HG03469 (cell line): ENCODE results near the gene CX3CL1.

ENCODE experiments used
- ATAC-seq: cut with Tn5 transposase; IDR thresholded peaks from one replicate; pipeline ENCODE4 v1.9.1; 2021; ENCODE audit warnings: mild to moderate bottlenecking, moderate library complexity, moderate number of reproducible peaks; ENCODE audit not compliant: unreplicated experiment

The CX3CL1 gene

DNA sequence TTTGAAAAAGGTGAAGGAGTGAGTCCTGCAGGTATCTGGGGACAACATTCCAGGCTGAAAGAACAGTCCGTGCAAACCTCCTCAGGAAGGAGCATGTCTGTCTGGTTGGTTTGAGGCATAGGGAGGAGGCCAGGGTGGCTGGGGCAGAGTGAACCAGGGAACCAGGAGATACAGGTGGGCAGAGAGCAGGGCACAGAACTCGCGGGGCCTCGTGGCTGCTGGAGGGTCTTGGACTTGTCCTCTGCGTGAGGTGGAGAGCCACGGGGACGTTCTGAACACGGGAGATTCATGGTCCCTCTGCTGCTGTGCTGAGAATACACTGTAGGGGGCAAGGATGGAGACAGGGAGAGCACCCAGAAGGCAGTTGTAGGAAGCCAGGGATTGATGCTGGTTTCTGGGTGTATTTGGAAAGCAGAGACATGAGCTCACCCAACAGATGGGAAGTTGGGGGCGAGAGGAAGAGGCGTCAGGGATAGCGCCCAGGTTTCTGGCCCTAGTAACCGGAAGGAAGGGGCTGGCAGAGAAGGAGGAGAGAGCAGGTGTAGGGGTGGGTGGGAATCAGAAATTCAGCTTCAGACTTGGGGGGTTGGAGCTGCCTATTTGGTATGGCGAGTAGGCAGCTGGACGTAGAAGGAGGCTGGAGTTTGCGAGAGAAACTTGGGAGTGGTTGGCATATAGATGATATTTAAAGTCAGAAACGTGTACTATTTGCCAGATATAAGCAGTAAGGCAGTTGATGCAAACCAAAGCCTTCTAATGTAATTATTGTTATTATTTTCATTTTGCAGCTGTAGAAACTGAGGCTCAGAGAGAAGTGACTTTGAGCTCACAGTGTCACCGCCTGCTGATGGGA, 31.9 kb downstream of the CX3CL1 start, which contains the start of gene CCL17:
Gene CCL17, plus strand, starts transcription at position 803 of the 853 bp plus-strand sequence. CDS start 9,166 bp downstream, outside the sequence.
- no peak for ATAC-seq

DNA sequence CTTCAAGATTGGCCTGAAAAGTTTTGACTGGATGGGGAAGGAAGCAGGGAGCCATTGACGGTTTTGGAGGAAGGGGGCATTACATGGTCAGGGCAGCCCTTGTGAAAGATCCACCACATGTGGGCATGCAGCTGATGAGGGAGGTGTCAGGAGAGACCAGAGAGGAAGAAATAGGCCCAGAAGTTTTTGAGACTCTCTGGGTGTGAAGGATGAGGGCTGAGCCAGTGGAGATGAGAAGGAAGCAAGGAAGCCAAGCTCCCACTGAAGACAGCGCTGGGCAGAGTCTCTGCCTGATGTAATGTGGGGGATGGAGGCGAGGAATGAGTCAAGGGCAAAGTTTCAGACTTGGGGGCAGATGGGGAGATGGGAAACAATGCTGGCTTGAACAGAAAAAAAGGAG, 32.8 kb downstream of the CX3CL1 start:
- ATAC-seq, result no peak

DNA sequence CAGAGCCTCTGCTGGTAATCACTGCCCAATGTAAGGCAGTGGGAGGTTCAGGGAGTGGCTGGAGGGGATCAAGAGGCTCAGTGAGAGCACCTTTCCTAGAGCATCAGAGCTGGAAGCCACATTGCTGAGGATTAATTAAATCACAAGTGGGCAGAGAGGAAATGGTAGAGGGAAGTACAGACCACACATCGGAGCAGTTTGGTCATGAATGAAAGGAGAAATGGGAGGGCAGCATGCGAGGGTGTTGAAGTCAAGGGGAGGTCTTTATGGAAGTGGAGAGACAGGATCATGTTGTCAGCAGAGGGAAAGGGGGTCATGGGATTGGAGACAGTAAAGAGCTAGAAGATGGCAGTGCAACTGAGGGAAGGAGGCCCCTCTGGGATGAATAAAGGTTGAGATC, 34.6 kb downstream of the CX3CL1 start:
- no peak for ATAC-seq

DNA sequence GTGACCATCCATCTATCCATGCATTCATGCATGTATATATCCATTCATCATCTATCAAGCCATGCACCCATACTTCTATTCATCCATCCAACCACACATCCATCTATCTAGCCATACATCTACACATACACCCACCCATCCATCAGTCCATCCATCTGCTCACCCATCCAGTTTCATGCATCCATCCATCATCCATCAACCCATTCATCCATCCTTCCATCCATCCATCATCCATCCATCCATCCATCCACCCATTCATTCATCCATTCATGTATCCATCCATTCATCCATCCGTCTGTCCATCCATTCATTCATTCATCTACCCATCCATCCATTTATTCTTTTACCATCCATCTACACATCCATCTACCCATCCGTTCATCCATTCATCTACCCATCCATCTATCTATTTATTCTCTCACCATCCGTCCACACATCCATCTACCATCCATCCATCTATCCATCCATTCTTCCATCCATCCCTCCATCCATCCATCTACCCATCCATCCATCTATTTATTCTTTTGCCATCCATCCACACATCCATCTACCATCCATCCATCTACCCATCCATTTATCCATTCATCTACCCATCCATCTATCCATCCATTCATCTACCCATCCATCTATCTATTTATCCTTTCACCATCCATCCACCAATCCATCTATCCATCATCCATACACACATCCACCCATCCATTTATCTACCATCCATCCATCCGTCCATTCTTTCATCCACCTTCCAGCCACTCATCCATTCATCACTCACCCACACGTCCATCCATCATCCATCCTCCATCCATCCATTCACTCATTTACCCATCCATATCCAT, 35.4 kb downstream of the CX3CL1 start:
- ATAC-seq, result no peak

DNA sequence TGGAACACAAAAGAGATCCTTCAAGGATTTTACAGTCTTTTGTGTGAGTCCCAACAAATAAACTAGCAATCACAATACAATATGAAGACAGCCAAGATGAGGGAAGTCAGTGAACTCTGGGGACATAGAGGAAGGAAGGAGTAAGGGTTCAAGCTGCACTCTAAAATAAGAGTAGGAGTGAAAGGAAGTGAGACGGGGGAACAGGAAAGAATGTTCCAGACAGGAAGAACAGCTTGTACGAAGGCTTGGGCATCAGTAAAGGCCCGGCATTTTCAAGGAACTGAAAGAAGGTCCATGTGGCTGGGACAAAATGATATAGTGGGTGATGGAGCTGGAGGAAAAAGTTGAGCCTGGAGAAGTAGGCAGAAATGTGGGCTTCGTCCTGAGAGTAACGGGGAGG, 36.8 kb downstream of the CX3CL1 start:
- no peak for ATAC-seq

DNA sequence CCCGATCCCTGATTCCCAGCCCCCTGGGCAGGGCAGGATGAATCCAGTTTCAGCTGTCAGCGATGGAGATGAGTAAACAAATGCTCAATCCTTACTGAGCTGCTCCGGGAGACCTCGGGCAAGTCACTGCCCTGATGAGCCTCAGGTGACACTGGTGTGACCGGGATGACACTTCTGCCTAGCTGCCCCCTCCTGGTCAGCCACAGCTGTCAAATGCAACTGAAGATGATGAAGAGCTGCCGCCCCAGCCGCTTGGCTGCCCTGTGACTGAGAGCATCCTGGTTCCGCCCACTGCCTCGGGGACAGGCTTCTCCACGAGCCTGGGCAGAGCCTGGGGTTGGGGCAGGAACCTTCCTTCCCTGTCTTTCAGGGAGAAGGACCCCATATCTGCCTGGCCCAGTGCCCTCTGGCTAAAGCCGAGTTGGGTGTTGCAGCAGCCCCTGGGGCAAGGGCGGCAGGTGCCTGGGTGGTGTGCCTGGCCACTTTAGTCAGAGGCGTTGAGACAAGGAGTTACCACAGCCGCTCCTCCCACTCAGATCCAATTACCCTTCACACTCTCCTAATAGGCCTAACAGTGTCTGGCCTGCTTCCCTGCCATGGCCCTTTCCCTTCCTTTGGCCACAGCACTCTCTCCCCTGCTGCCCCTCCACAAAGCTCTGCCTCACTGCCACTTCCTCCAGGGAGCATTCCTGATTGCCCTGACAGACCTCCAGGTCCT, 37.7 kb downstream of the CX3CL1 start:
- no peak for ATAC-seq

DNA sequence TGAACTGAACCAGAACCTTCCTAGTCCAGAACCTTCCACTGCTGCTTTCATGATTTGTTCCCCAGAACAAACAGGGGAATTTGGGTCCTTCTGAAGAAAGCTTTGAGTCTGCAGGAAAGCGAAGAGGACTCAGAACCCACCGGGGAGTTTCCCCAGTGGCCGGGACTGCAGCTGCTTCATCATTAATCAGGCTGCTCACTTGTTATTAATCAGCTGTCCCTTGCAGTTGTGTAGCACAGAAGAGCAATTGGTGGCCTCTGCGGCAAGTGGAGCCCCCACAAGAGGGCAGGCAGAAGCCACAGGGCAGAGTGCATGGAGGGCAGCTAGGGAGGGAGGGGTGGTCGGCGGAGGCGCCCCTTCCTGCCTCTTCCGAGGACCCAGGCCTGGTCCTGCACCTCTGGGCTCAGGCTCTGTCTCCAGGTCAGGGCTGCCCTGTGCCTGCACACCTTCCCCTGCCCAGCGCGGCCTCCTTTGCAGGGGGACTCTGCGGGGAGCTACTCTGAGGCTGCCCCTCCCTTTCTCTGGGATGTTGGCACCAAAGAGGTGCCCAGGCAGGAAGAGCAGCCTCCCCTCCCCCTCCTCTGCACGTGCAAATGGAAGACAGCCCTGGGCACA, 39.2 kb downstream of the CX3CL1 start:
- no peak for ATAC-seq

DNA sequence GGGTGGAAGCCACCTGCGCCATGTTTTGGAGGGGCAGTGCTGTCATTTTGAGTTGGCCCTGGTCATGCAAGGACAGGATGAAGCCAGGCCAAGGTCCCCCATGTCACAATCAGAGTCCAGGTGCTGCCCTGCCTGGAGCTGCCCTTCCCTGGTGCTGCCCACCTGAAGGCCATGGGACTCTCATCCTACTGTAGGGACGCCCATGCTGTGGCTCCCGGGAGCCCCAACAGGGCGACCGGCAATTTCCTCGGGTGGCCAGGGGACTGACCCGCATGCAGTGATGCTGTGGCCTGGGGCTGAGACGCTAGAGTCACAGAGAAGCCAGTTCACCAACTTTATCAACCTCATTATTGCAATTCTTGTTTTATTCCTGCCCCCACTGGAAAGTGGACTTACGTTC, 40.3 kb downstream of the CX3CL1 start:
- no peak for ATAC-seq

DNA sequence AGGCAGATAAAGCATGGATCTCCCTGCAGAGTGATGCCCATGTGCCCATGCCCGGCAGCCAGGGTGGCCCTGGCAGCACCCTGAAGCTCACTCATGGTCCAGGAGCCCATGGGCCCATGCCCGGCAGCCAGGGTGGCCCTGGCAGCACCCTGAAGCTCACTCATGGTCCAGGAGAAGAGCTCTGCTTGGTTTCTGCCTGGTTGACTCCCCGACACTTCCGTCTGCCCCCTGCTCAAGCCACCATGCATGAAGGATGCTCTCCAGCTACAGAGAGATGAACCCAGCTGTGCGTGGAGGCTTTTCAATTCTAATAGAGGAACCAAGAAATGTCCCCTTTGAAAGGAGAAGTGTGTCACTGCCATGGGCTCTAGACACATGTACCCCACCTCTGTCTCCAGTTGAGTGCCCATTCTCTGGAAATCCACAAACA, 41.0 kb downstream of the CX3CL1 start:
- no peak for ATAC-seq

DNA sequence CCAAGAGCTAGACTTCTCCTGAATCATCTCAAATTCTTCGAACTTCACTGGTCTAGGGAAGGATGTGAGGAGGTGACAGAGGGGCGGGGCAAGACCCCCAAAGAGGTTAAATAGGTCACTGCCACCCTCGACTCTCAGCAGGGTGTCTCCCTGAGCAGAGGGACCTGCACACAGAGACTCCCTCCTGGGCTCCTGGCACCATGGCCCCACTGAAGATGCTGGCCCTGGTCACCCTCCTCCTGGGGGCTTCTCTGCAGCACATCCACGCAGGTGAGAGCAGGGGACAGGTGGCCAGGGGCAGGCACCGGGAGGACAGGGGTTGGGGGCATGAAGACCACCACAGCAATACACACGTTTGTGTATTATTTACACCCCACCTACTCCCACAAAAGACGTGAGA, 41.4 kb downstream of the CX3CL1 start:
- ATAC-seq, result no peak

DNA sequence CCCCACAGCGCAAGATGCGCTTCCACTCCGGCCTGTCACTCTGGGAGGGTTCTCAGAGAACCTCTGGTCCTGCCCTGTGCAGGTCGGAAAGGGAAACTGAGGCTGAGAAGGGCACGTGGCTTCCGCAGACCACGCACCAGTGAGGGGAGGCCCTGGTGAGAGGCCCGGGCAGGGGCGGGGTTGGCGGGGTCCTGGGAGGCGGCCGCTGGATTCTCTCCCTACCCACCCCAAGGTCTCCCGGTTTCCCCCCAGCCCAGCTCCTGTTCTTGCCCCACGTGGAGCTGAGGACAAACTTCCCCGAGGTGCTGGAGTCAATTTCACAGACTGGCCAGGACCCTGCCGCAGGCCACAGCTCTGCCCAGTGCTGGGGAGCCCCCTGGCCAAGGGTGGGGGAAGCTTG, 43.8 kb downstream of the CX3CL1 start:
- ATAC-seq, result no peak

DNA sequence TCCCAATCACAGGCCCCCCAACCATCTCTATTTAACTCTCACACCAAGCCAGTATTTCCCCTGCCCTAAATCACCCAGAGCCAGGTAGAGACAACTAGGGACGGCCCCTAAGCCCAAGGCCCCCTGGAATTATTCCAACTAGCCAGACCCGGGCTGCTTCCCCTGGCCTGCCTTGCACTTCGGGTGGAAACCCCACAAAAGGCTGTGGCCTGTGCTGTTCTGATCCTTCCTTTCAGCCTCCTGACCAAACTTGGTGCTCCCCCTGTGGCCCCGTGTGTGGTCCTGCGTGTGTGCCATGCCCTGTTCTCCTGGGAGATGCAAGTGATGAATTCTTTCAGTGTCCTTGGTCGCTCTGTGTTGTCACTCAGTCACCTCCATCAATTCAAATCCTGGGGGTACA, 47.2 kb downstream of the CX3CL1 start:
- no peak for ATAC-seq

DNA sequence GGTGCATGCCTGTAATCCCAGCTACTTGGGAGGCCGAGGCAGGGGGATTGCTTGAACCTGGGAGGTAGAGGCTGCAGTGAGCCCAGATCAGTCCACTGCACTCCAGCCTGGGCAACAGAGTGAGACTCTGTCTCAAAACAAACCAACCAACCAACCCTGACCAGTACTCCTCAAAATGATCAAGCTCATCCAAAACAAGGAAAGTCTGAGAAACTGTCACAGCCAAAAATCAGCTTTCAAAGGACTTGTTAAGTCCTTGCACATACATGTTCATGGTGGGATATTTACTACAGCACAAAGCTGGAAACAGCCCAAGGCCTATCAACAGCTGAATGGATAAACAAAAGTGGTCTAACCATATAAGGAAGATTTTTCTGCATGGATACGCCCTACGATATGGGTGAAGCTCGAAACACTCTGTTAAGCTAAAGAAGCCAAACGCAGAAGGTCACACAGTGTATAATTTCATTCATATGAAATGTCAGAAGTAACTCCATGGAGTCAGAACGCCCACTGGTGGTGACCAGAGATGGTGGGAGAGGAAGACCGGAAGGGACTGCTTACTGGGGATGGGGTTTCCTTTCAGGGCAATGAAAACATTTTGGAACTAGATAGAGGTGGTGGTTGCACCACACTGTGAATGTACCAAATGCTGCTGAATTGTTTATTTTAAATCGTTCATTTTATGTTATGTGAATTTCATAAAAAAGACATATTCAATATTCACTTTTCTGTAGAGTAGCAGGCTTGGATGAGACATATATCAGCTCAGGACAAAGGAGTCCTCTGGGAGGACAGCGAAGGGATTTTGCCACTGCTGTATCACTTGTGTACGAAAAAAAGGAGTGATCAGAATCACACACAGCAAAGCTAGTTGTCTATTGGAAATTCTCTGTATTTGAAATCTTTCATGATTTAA, 50.0 kb downstream of the CX3CL1 start:
- ATAC-seq, result no peak

DNA sequence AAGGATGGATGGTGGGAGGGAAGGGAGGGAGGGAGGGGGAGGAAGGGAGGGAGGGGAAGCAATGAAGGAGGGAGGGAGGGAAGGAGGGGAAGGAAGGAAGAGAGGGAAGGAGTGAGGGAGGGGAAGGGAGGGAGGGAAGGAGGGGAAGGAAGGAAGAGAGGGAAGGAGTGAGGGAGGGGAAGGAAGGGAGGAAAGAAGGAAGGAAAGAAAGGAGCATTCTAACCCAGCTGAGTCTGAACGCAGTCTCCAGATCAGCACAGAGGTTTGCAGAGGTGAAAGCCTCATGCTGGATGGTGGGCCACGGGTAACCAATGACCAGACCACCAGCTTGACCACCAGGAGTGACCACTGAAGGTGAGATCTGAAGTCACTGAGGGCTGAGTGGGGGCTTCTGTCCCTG, 50.9 kb downstream of the CX3CL1 start:
- ATAC-seq, result no peak

DNA sequence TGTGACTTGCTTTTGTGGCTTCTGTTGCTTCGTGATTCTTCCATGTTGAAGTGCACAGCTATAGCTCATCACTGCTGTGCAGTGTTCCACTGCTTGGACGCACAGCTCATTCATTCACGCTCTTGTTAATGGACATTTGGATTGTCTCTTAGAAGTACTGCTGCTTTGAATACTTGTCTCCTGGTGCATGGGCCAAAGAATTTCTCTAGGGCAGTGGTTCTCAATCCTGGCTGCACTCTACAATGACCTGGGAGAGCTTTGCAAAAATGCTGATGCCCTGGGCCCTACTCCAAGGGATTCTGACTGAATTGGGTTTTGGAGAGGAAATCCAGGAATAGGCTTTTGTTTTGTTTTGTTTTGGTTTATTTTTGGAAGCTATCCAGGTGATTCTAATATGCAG, 52.3 kb downstream of the CX3CL1 start:
- ATAC-seq, result no peak

DNA sequence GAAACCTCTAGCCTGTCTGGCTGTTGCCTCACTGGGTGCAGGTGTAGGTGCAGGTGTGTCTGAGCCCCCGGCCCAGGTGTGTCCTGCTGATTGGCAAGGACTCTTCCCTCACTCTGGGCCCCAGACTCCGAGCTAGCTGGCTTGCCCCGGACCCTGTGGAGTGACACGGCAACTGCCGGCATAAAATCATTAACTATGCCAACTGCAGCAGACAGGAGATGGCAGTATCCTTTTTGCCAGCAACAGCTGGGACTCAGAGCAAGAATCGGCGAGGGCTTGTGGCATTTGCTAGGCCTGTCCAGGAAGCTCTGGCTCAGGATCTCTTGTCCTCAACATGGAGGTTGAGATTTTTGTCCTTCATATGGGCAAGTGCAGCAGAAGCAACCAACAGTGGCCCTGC, 54.1 kb downstream of the CX3CL1 start:
- ATAC-seq, result no peak

DNA sequence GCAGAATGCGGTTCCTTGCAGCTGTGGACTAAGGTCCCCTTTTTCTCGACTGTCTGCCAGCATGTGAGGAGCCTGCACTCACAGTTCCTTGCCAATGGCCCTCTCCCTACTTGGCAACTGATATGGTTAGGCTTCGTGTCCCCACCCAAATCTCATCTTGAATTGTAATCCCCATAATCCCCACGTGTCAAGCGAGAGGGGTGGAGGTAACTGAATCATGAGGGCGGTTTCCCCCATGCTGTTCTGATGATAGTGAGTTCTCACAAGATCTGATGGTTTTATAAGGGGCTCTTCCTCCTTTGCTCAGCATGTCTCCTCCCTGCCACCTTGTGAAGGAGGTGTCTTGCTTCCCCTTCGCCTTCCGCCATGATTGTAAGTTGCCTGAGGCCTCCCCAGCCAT, 55.0 kb downstream of the CX3CL1 start:
- ATAC-seq, result no peak

DNA sequence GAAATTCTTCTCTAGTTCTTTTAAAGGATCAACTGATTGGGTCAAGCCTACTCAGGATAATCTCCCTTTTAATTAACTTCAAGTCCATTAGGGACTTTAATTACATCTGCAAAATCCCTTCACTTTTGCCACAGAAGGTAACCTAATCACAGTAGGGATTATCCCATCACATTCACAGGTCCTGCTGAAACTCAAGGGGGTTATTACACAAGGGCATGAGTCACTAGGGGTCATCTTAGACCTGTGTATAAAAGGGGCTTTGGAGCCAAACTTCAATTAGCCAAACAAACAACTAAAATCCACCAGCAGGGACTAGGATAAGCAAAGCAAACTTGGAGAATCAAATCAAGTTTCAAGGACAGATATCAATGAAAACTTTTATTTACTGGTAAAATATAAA, 55.5 kb downstream of the CX3CL1 start:
- ATAC-seq, result no peak

DNA sequence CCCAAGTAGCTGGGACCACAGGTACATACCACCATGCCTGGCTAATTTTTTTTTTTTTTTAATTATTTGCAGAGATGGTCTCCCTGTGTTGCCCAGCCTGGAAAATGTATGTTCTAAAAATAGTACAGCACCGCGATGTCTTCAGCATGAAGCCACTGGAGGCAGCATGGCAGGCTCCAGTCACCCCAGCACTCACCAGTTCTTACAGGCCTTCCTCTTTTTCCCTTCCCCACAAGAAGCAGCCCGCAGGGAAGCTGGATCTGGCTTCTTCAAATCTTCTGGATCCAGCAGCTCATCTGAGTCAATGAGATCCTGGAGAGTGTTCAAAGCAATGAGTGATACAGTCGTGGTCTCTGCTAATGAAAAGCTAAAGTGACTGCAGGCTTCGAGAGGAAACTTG, 58.7 kb downstream of the CX3CL1 start:
- no peak for ATAC-seq

DNA sequence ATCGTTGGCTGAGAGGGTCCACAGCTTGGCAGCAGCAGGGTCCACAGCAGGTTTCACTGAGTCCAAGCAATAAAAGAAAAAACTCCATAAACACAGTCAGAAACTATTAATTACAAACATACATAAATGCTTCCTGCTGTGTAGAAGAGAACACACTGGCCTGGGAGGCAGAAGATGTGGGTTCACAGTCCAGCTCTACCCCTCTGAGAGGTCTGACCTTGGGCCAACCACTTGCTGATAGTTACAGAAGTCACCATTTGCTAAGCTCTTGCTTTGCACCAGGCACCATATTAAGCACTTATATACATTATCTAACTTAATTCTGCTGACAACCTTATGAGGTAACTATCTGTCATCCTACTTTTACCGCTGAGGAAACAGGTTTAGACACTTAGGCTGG, 60.2 kb downstream of the CX3CL1 start:
- ATAC-seq, result no peak
